ENCODE measurements around the gene EXT2.

Gene EXT2

GRCh38 chr11:44258839-44259420, 163.5 kb downstream of the EXT2 start:
- Histone ChIP-seq H3K27me3 (no peaks in the 10 kb centered on the region), H3K36me3 (no peaks in the 10 kb centered on the region; a peak in 1 of 22 replicates), H3K4me1 (peaks cover 0 to 24% (median 17%) of the 10 kb centered on the region in 10 experiments; a peak in 13 of 20 replicates), H4K20me1 (no peaks in the 10 kb centered on the region; a peak in 2 of 22 replicates), H3K4me3 (no peak overlapping the region), H3K9ac (no peak overlapping the region), H3K4me2 (peak overlapping the region in 2 of 11 experiments; percentile 15; a peak in 1 of 22 replicates), H3K27ac (no peak overlapping the region), H3K9me3 (replicated peaks in 1 of 11) (peaks cover 4 to 8% (median 5%) of the 10 kb centered on the region in 11 experiments; a peak in 16 of 22 replicates)
- TF ChIP-seq Cebpa-rat (IDR thresholded peaks at IDR 0.05): no peak

DNA sequence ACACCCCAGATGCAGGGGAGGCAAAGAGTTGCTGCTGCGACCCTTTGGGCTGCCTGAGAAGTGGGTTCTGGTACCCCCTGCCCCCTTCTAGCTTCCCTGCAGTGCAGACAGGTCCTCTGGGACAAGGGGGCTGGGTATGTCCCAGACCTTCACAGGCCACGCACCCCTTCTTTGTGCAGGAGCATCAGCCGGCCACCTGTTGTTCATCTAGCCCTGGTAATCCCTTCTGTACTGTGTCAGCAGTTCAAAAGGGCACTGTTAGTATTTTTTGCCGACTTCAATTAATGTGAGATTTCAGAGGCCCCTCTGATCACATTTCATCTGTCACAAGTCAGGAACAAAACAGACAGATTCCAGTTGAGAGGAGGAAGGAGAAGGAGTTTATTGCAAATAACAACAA, 164.6 kb downstream of the EXT2 start:
- 0 out of 22 replicates have a peak, but pooled peaks cover 0 to 4% (median 0%) of the 10 kb centered on the region in 11 experiments for H3K9me3 ChIP-seq (replicated peaks in 1 of 11)
- no peak overlapping the region for H3K27ac ChIP-seq
- H3K4me2 ChIP-seq: no peak overlapping the region
- no peaks in the 10 kb centered on the region; a peak in 2 of 22 replicates for H4K20me1 ChIP-seq
- no peak overlapping the region for H3K9ac ChIP-seq
- TF ChIP-seq Cebpa-rat (IDR thresholded peaks at IDR 0.05): no peak
- no peak overlapping the region for H3K4me3 ChIP-seq
- H3K36me3 ChIP-seq: no peaks in the 10 kb centered on the region
- no peaks in the 10 kb centered on the region for H3K27me3 ChIP-seq
- H3K4me1 ChIP-seq: peaks cover 0 to 24% (median 17%) of the 10 kb centered on the region in 10 experiments; a peak in 13 of 20 replicates

DNA sequence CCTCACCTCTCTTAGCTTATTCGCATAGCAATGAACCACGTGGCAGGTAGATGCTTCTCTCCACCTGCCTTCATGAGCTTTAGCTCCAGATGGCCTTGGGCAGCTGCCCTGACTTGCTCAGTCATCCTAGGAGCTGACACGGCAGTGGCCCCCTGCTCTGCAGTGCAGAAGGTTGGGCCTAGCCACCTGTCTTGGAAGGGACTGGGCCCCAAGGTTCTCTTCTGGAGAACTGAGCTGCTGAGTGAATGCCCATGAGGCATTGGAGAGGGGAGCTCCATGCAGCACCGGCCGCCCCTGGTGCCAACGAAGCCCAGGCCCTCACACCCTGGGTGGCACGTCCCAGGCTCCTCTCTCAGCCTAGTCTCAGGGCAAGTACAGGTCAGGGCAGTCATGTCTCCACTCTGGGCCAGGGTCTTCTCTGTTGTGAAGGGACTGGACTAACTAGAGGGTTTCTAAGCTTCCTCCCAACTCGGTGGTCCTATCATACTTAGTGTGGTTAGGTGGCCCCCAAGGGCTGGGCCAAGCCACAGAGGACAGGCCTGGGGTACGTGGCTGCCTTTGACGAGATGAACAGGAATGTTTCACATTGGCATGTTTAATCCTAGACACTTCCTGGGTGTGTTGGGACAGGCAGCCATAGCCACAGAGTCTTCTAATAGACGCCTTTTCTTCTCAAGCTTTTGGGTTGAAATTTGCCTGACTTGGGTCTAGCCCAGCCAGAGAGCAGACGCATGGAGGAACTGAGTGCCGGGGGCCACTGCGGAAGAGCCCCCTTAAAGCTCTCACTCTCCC, 166.5 kb downstream of the EXT2 start:
- TF ChIP-seq Cebpa-rat (IDR thresholded peaks at IDR 0.05): no peak
- H3K27ac ChIP-seq: no peak overlapping the region
- H4K20me1 ChIP-seq: no peaks in the 10 kb centered on the region; a peak in 2 of 22 replicates
- no peaks in the 10 kb centered on the region for H3K27me3 ChIP-seq
- no peaks in the 10 kb centered on the region for H3K36me3 ChIP-seq
- no peak overlapping the region for H3K4me2 ChIP-seq
- peaks cover 0 to 21% (median 13%) of the 10 kb centered on the region in 10 experiments; a peak in 13 of 20 replicates for H3K4me1 ChIP-seq
- 0 out of 22 replicates have a peak, but pooled peaks cover 0 to 4% (median 0%) of the 10 kb centered on the region in 11 experiments for H3K9me3 ChIP-seq (replicated peaks in 1 of 11)
- H3K9ac ChIP-seq: no peak overlapping the region
- no peak overlapping the region for H3K4me3 ChIP-seq

DNA sequence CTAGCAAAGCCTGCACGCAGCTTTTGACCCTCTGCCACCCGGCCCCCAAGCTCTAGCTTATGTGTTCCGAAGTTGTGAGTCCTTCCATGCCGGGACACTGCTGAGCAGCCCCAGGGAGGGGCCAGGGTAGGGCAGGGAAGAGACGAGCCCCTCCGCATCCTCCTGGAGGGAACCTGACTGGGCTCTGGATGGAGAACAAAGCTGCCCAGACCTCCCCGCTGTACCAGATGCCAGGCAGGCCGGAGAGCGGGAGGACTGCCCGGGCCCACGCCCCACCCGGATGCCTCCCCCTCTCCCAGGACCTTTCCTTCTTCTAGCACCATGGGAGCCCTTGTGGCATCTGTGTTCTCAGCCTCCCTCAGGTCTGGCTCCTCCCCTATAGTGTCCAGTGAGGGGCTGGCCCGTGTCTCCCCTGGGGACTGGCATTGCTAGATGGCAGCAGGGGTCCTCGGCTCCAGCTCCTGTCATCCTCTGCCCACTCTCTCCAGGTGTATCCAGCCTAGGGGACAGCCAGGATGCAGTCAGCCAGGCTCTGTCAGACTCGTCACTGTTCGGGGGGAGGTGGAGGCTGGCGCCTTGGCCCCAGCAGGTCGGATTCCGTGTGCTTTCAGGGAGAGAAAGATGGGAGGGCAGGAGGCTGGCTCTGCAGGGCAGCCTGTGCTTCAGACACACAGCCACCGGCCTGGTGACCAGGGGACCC, 168.4 kb downstream of the EXT2 start:
- TF ChIP-seq Cebpa-rat (IDR thresholded peaks at IDR 0.05): no peak
- Histone ChIP-seq H4K20me1 (no peaks in the 10 kb centered on the region; a peak in 2 of 22 replicates), H3K9ac (no peak overlapping the region), H3K27me3 (no peaks in the 10 kb centered on the region), H3K4me2 (no peak overlapping the region), H3K9me3 (replicated peaks in 1 of 11) (no peaks in the 10 kb centered on the region), H3K4me1 (peaks cover 0 to 4% (median under 1%) of the 10 kb centered on the region in 10 experiments; a peak in 6 of 20 replicates), H3K36me3 (no peaks in the 10 kb centered on the region), H3K4me3 (no peak overlapping the region), H3K27ac (no peak overlapping the region)

GRCh38 chr11:44264438-44264749, 168.9 kb downstream of the EXT2 start:
- no peak for TF ChIP-seq Cebpa-rat (IDR thresholded peaks at IDR 0.05)
- H3K9ac ChIP-seq: no peak overlapping the region
- no peak overlapping the region for H3K4me2 ChIP-seq
- no peaks in the 10 kb centered on the region; a peak in 2 of 22 replicates for H4K20me1 ChIP-seq
- no peak overlapping the region for H3K4me3 ChIP-seq
- H3K36me3 ChIP-seq: no peaks in the 10 kb centered on the region
- H3K27me3 ChIP-seq: no peaks in the 10 kb centered on the region
- no peaks in the 10 kb centered on the region for H3K9me3 ChIP-seq (replicated peaks in 1 of 11)
- no peaks in the 10 kb centered on the region; a peak in 1 of 20 replicates for H3K4me1 ChIP-seq
- H3K27ac ChIP-seq: no peak overlapping the region

DNA sequence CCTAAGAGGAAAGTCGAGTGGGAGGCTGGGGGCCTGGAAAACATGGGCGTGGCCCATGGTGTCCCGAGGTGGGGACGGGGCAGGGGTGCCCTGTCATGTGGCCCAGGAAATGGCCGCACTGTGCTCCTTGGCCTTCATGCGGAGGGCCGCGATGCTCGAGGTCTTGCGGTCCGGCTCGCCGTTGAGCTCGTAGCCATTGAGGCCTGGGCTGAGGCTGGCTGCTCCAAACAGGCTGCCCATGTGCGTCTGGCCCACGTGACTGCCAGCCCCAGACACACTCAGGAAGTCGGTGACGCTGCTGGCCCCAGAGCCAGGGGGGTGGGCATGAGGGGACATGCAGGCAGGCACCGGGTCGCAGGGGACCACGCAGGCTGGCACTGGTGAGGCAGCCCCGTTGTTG, 169.3 kb downstream of the EXT2 start:
- H3K4me3 ChIP-seq: no peak overlapping the region
- no peaks in the 10 kb centered on the region for H3K9me3 ChIP-seq (replicated peaks in 1 of 11)
- no peak overlapping the region for H3K4me2 ChIP-seq
- no peaks in the 10 kb centered on the region for H3K27me3 ChIP-seq
- no peak for TF ChIP-seq Cebpa-rat (IDR thresholded peaks at IDR 0.05)
- no peak overlapping the region for H3K27ac ChIP-seq
- H3K36me3 ChIP-seq: no peaks in the 10 kb centered on the region
- no peaks in the 10 kb centered on the region for H3K4me1 ChIP-seq
- no peaks in the 10 kb centered on the region; a peak in 2 of 22 replicates for H4K20me1 ChIP-seq
- no peak overlapping the region for H3K9ac ChIP-seq

GRCh38 chr11:44266056-44266780, 170.7 kb downstream of the EXT2 start:
- Histone ChIP-seq H3K27me3 (no peaks in the 10 kb centered on the region), H3K9ac (no peak overlapping the region), H3K27ac (no peak overlapping the region), H3K36me3 (no peaks in the 10 kb centered on the region), H4K20me1 (no peaks in the 10 kb centered on the region; a peak in 2 of 22 replicates), H3K9me3 (replicated peaks in 1 of 11) (no peaks in the 10 kb centered on the region), H3K4me1 (no peaks in the 10 kb centered on the region), H3K4me3 (no peak overlapping the region), H3K4me2 (no peak overlapping the region)
- no peak for TF ChIP-seq Cebpa-rat (IDR thresholded peaks at IDR 0.05)

GRCh38 chr11:44267006-44267749, 171.7 kb downstream of the EXT2 start:
- H3K4me3 ChIP-seq: no peak overlapping the region
- no peak overlapping the region for H3K27ac ChIP-seq
- H3K4me1 ChIP-seq: no peaks in the 10 kb centered on the region
- no peak for TF ChIP-seq Cebpa-rat (IDR thresholded peaks at IDR 0.05)
- H3K4me2 ChIP-seq: no peak overlapping the region
- H3K36me3 ChIP-seq: no peaks in the 10 kb centered on the region
- H4K20me1 ChIP-seq: no peaks in the 10 kb centered on the region; a peak in 2 of 22 replicates
- H3K9ac ChIP-seq: no peak overlapping the region
- no peaks in the 10 kb centered on the region for H3K27me3 ChIP-seq
- H3K9me3 ChIP-seq (replicated peaks in 1 of 11): 0 out of 22 replicates have a peak, but pooled peaks cover 0 to under 1% (median 0%) of the 10 kb centered on the region in 11 experiments

All from BLaER1 treated with 17β-estradiol and CSF1 and Interleukin-3, amounts not matched to agents 10 nM and 100 nM (cell line).